ENCODE measurements around the gene ATG9A.

GRCh38 chr2:219206328-219207133 lies 22.9 kb downstream of the ATG9A start, which contains the start of gene ZFAND2B:
- TF ChIP-seq POLR2AphosphoS5 (IDR thresholded peaks at IDR 0.05; ENCODE audit: borderline replicate concordance, low read depth, low read length): peak; percentile 98
- no peak for TF ChIP-seq EZH2 (IDR thresholded peaks at IDR 0.05)
- TF ChIP-seq FOXP2 (optimal IDR thresholded peaks at IDR 0.05; ENCODE audit: control extremely low read depth, extremely low read length, insufficient read depth): no peak

Data from SK-N-MC (cell line).